Measurements from ENCODE around the gene RNF114.
"Not testable (repeated sequence)": the region's sequence is repeated elsewhere in the genome, so short reads cannot be mapped to it uniquely, and the experiment has no call there.

The RNF114 gene

DNA sequence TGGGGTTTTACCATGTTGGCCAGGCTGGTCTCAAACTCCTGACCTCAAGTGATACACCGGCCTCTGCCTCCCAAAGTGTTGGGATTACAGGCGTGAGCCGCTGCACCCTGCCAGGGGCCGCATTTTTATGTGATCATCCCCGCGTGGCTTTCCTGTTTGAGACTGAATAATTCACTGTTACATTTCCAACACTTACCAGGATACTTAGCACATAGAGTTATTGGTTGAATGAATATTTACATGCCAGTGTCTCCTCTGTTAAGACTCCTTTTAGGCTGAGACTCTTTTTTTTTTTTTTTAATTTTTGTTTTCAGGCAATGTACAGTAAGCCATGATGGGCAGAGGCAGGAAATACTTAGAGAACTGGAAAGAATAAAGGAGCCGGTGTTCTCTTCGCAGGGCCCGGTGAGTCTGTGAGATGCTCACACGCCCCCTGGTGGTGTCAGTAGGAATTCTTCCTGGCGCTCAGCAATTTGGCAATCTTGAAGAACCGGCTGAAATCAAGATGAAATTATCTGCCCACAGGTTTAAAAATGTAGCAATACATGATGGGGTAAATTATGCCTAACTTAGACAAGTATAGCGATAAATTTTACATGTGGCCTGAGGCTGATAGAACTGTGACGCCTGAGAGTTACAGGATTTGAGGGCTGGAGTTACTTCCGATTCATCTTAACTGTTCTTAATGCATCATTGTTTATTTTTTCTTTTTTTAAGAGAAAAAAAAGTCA lies 7.6 kb upstream of the RNF114 start:
- peak; percentile 28 for DNase-seq

DNA sequence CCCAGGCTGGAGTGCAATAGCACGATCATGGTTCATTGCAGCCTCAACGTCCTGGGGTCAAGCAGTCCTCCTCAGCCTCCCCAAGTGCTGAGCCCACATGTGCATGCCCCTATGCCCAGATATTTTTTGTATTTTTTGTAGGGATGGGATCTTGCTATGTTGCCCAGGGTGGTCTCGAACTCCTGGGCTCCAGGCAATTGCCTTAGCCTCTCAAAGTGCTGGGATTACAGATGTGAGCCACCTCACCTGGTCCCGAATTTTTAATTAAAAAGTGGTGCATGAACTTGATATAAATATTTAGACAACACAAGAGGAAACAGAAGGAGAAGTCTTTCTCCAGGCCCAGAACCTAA lies 7.1 kb upstream of the RNF114 start:
- no peak for DNase-seq

DNA sequence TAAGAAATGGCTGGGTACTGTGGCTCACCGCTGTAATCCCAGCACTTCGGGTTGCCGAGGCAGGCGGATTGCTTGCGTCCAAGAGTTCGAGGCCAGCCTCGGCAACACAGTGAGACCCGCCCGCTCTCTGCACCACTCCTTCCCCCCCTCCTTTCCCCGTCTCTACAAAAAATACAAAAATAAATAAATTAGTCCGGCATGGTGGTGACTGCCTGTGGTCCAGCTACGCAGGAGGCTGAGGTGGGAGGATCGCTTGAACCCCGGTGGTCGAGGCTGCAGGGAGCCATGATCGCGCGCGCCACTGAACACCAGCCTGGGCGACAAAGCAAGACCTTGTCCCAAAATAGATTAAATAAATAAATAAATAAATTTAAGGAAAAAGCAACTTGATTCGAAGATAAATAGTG lies 448 bp upstream of the RNF114 start:
- no peak for DNase-seq

DNA sequence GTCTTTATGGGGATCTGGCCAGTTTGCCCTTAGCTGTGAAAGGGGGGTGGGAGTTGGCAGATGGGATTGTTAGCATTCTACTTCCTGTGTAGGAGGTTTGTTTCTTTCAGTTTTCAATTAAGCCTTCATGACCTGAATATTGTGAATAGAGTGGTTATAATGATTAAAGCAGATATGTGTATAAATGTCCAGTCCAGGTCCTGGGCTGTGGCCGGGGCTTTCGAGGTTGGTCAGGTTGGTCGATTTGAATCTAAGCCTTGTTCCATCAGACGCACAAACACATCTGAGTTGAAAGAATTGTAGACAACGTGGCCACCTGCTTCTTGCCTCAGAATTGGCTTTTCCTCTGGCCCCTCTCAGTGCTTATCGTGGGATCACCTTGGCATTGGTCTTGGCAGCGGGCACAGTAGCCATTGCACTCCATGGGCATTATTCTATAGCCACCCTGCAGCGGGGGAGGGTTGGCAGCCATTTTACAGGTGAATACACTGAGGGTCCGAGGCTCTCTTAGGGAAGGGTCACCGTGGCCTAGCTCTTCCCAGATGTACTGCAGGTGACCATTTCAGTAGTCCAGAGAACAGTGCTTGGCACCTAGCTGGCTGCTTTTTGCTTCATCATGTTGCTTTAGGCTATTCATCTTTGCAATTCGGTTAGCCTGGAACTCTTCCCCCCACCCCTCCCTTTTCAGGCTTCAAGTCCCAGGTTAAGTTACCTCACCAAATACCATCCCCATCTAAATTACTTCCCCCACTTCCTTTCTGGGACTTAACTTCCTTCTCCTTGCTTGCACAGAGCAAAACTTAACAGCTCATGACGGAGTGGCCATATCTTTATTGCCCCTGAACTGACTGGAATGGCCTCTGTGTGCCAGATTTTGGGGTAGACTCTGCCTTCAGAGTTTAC lies 1.1 kb downstream of the RNF114 start:
- DNase-seq: no peak

DNA sequence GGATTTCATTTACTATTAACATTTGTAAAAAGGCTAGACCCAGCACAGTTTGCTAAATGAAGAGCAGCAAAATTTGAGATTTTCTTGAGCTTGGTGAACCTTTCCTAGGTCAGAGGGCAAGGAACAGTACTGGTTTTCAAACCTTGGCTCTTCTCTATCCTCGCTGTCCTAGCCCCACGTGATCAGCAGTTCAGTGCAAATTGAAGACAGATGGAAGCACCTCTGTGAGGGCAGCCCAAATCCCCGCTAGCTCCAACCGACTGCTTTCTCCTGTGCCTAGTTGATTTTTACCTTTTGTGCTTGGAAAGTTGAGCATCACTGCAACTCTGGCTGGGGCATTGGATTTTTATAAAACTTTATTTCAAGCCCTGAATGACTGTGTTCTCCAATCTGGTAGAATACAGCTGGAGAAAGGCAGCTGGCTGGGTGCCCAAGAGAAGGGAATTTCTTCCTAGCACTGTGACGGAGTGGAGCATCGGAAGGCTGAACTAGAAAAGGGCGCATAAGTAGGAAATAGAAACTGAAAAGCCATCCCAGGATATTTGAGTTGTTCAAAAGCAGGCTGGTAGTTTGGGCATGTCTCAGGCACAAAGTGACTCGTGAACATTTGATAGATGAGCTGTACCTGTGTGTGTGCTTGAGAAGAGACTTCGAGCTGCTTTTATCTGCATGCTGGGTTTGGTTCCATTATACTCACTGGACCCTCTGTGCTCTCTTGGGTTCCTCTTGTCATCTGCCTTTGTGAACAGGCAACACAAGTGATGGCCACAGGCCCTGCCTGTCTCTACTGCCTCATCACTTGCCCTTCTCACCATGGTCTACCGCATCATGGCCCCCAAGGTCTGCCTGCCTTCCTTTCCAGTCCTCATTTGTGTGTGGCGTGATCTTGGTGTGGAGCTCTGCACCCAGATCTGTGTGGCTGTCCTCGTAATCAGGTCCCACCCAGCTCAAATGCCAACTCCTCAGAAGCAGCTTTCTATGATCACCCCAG lies 2.3 kb downstream of the RNF114 start:
- DNase-seq: peak; percentile 33

DNA sequence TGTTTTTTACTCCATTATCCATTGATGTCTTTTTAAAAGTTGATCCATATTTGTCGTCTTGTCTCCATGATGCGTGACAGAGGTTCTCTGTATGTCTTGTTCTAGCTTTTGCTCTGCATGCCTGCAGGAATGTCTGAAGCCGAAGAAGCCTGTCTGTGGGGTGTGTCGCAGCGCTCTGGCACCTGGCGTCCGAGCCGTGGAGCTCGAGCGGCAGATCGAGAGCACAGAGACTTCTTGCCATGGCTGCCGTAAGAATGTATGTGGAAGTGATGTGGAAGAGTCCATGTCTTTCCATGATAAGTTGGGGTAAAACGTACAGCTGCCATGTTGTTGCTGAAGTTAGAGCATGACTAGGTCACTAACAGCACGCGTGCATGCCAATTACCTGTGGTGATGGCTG lies 5.3 kb downstream of the RNF114 start:
- DNase-seq: no peak

DNA sequence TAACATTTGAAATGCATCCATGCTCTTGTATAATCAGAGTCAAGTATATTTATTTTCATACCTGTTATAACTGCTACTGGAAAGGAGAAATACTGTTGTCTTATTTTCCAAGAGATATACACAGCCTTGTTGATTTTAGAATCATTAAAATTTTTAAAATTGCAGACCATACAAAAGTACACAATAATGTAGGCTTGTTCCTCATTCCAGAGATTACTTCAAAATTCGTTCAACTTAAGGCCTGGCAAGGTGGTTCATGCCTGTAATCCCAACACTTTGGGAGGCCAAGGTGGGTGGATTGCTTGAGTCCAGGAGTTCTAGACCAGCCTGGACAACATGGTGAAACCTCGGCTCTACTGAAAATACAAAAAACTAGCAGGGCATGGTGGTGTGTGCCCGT lies 6.1 kb downstream of the RNF114 start:
- DNase-seq: no peak

DNA sequence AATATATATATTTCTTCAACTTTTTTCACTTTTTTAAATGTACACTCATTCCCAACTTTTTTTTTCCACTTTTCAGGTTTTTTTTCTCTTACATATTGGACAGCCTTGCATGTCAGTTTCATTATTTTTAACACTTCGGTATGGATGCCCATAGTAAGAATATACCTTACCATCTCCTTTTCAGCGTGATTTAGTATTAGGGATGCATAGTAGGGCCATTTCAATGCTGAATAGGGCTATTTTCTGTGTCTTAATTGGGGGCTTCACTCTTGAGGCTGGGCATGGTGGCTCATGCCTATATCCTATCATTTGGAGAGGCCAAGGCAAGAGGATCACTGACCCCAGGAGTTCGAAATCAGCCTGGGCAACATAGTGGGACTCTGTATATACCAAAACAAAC lies 6.7 kb downstream of the RNF114 start:
- DNase-seq: no peak

DNA sequence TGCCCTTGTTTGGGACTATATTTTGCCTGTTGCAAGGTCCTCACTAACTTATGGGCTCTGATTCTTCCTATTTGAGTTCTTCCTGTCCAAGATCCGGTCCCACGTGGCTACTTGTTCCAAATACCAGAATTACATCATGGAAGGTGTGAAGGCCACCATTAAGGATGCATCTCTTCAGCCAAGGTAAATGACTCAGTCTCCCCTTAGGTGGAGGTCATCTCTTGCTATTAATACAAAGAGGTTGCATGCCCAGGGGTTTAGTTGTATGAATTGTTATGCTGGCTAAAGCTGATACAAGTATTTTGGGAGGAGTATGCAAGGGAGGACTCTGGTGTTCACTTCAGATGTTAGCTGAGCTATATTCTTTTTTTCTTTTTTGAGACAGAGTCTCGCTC lies 9.1 kb downstream of the RNF114 start:
- DNase-seq: no peak

DNA sequence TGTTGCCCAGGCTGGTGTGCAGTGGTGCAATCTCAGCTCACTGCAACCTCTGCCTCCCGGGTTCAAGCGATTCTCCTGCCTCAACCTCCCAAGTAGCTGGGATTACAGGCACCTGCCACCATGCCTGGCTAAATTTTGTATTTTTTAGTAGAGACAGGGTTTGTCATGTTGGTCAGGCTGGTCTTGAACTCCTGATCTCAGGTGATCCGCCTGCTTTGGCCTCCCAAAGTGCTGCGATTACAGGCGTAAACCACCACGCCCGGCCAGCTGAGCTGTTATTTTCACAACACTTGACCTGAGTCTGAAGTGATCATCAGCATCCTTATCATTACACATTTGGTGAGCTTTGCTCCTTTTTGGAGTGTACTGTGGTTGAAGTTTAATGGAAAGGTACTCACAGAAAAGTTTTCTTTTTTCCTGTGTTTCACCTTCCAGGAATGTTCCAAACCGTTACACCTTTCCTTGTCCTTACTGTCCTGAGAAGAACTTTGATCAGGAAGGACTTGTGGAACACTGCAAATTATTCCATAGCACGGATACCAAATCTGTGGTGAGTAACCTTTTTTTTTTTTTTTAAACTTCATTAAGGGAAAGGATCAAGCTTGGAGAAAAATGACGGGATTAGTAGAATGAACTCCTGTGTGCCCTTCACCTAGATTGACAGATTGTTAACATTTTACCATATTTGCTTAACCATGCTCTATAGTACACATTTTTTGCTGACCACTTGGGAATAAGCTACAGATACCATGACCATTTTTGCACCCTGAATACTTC lies 9.7 kb downstream of the RNF114 start:
- DNase-seq: no peak

DNA sequence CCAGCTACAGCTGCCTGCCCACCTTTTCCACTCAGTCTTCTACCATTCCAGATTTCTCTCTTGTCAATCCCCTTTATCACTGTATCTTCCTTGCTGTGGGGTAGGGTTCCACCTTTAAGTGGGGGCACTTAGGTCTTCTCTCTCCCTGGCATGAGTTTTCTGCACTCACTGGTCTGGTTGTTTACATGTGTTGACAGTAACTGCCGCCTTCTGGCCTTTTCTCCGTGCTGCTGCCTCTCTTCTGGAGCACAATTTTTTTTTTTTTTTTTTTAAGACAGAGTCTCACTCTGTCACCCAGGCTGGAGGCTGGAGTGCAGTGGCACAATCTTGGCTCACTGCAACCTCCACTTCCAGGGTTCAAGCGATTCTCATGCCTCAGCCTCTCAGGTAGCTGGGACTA lies 12.0 kb downstream of the RNF114 start:
- DNase-seq: no peak

DNA sequence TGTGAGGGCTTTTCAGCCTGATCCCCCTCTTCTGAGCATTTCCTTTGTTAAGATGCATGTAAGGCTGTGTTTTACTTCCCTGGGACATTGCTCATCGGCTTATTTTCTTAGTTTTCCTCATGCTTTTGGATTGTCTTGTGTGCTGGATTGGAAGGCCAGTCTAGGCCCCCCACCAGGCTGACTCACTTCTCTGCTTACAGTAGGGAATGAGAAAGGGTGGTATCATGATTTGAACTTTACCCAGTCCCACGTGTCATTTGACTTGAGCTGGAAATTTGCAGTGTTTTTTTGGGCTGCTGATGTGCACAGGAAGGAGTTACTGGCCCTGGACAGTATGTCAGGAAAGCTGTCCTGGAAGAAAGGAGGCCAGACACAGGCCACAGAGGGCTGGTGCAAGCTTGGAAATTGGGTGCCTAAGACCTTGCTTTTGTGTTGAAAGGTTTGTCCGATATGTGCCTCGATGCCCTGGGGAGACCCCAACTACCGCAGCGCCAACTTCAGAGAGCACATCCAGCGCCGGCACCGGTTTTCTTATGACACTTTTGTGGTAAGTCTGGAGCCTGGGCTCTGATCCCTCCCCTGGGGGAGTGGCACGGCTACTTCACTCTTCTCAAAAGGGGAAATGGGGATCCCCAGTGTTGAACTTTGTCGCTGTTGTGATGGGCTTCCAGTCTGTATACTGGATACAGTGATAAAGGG lies 12.8 kb downstream of the RNF114 start:
- no peak for DNase-seq

DNA sequence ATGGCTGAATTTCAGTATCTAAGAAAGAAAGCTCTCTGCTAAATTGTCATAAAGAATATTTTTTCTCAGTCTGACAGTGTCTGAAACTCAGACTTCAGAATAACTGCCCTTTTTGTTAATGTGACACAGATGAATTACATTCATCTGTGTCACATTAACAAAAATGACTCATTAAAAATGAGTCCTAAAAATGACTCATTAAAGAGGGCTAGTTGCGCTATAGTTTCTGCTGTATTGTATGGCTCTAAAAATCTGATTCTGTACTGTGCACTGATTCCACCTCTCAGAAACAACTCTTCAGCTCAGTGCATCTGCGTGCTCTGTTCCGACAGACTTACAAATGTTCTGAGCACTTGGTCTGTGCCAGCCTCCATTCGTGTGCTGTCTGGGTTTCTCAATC lies 15.0 kb downstream of the RNF114 start:
- no peak for DNase-seq

DNA sequence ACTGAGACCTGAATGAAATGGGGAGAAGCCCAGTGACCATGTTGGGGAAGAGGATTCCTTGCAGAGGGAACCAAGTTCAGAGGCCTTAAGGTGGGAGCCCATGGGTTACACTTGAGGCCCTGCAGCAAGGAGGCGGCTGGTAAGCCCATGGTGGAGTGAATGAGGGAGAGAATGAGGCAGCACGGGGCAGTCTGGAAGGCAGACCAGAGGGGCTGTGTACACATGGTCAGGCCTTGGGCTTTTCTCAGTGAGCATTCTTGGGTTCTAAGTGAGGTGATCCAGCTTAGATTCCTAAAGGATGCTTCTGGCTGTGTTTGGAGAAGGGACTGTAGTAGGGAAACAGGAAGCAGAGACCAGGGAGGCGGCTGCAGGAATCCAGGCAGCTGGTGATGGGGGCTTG lies 19.0 kb downstream of the RNF114 start:
- DNase-seq: no peak

DNA sequence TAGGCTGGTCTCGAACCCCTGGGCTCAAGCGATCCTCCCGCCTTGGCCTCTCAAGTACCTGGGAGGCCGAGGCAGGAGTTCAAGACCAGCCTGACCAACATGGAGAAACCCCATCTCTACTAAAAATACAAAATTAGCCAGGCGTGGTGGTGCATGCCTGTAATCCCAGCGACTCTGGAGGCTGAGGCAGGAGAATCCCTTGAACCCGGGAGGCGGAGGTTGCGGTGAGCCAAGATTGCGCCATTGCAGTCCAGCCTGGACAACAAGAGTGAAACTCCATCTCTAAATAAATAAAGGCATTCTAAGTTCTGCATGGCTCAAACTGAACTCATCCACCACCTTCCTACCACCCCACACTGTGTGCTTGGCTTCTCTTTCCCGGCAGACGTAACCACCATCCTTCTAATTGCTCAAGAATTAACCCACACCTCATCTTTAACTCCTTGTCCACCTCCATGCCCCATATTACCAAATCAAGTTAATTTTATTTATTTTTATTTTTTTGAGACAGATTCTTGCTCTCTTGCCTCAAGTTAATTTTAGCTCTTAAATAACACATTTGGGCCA lies 19.7 kb downstream of the RNF114 start:
- not testable (repeated sequence) for DNase-seq

DNA sequence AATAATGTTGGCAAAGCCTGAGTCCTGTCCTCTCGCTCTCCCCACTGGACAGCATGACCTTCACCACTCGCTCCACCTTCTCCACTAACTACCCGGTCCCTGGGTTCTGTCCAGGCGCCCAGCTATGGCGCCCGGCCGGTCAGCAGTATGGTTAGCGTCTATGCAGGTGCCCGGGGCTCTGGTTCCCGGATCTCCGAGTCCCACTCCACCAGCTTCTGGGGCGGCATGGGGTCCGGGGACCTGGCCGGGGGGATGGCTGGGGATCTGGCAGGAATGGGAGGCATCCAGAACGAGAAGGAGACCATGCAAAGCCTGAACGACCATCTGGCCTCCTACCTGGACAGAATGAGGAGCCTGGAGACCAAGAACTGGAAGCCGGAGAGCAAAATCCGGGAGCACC lies 20.5 kb downstream of the RNF114 start:
- DNase-seq: no peak

DNA sequence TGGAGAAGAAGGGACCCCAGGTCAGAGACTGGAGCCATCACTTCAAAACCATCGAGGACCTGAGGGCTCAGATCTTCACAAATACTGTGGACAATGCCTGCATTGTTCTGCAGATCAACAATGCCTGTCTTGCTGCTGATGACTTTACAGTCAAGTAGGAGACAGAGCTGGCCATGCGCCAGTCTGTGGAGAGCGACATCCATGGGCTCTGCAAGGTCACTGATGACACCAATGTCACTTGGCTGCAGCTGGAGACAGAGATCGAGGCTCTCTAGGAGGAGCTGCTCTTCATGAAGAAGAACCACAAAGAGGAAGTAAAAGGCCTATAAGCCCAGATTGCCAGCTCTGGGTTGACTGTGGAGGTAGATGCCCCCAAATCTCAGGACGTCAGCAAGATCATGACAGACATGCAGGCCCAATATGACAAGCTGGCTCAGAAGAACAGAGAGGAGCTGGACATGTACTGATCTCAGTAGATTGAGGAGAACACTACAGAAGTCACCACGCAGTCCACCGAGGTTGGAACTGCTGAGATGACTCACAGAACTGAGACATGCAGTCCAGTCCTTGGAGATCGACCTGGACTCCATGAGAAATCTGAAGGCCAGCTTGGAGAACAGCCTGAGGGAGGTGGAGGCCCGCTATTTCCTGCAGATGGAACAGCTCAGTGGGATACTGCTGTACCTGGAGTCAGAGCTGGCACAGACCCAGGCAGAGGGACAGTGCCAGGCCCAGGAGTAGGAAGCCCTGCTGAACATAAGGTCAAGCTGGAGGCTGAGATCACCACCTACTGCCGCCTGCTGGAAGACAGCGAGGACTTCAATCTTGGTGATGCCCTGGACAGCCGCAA lies 21.1 kb downstream of the RNF114 start:
- not testable (repeated sequence) for DNase-seq

DNA sequence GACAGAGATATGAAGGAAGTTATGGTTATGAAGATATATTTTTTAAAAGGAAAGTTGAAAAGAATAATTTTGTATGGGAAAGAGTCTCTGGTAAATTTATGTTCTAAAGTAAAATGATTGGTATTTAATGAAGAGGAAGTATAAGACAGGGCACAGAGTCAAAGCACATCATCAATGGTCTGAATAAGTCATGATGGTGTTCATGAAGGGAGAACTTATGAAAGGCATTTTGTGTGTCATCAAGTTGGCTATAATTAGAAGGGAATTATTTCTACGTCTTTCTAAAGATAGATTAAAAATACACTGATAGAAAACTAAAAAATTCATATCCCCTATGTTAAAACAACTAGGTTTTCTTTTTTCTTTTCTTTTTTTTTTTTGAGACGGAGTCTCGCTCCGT lies 25.2 kb downstream of the RNF114 start:
- no peak for DNase-seq

DNA sequence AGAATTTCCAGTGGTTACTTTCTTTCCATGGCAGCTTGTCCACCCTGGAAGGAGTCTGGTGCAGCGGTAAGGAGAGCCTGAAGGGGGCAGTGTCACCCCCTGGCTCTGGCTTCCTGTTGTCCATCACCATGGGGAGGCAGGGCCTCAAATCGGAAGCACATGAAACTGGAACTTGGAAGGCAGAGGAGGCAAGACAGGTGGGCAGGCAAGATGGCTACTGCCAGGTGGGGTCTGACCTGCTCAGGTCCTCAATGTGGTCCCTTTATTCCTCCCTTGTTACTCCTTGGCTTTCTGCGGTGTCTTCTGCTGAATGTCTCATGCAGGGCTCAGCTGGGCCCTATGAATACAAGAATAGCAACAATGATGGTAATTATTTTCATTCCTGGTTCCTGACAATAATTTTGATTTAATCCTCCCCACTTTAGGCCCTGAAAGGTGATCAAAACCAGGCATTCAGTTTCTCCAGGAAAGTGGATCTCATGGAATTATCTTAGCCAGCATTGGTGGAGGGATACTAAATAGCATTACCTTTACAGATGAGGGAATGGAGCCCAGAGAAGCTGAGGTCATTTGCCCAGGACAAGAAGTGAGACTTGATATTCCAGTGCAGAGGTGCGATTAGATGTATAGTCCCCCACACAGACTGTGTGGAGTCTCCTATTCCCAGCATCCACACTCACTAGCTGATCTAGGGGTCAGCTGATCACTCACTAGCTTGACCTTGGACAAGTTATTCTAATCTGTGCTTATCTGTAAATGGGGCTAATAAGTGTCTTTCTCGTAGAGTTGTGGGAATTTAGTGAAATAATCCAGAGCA lies 29.0 kb downstream of the RNF114 start:
- DNase-seq: no peak
